KOPT-K1 (cell line): ENCODE data around the gene SEC14L2.

Experiments
- H3K27ac ChIP-seq: fragments of 200-600 bp; sonication (generic); 2 replicates; pipeline ENCODE4 v1.5.1; 2016; ENCODE audit warnings: antibody characterized with exemption, mild to moderate bottlenecking, low read depth, low read length; ENCODE audit not compliant: poor library complexity, severe bottlenecking
- H3K36me3 ChIP-seq: fragments of 200-600 bp; sonication (generic); 2 replicates; pipeline ENCODE4 v1.5.1; 2017; ENCODE audit warnings: antibody characterized with exemption, mild to moderate bottlenecking, low read length, moderate library complexity; ENCODE audit not compliant: insufficient read depth
- H3K9me3 ChIP-seq: fragments of 200-600 bp; sonication (generic); 2 replicates; pipeline ENCODE4 v1.5.1; 2017; ENCODE audit warnings: antibody characterized with exemption, low read length, mild to moderate bottlenecking; ENCODE audit not compliant: insufficient read depth, poor library complexity, severe bottlenecking

Gene SEC14L2

DNA sequence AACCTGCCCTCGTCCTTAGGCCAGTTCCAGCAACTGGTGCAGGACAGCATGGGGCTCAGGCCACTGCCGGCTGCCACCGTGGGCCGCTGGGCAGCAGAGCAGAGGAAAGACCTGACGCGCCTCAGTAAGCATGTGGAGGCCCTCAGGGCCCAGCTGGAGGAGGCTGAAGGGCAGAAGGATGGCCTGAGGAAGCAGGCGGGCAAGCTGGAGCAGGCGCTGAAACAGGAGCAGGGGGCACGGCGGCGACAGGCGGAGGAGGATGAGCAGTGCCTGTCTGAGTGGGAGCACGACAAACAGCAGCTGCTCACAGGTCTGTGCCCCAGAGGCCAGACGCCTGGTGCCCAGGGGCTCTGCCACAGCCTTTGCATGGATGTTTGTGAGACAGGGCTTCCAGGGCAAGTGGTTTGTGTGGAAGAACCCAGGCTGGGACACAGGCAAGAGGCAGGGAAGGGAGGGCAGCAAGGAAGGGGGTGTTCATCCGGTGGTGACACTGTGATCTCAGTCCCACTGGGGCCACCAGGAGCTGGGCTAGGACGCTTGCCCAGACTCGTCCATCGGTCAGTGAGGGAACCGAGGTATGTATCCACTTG is 26.1 kb upstream of the SEC14L2 start:
- Histone ChIP-seq H3K27ac (no peak overlapping the region), H3K9me3 (no peaks in the 10 kb centered on the region), H3K36me3 (no peaks in the 10 kb centered on the region)

DNA sequence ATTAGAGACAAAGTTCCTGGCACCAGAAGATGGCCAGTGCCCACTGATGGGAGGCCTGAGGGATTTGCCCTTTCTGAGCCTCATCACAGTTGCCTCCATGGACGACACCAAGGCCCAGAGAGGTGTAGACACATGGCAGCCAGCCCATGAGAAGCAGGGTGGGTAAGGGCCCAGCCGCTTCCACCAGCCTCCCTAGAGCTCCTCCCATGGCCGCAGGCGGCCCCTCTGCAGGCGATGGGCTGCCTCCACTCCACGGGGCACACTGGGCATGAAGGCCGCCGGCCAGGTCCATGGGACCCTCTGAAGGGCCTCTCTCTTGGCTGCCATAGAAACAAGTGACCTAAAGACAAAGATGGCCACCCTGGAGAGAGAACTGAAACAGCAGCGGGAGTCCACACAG is 25.5 kb upstream of the SEC14L2 start:
- H3K9me3 ChIP-seq = no peaks in the 10 kb centered on the region
- H3K36me3 ChIP-seq = no peaks in the 10 kb centered on the region
- H3K27ac ChIP-seq = no peak overlapping the region

DNA sequence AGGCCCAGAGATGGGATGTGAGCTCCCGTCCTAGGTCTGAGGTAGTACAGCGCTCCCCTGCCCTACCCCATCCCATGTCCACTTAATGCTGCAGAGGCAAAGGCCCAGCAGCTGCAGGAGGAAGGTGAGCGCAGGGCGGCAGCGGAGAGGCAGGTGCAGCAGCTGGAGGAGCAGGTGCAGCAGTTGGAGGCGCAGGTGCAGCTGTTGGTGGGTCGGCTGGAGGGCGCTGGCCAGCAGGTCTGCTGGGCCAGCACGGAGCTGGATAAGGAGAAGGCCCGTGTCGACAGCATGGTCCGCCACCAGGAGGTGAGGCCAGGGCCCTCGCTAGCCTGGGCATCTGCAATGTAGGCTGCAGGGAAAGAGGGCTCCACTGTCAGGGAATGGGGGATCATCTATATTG is 24.8 kb upstream of the SEC14L2 start:
- H3K36me3 ChIP-seq = no peaks in the 10 kb centered on the region

DNA sequence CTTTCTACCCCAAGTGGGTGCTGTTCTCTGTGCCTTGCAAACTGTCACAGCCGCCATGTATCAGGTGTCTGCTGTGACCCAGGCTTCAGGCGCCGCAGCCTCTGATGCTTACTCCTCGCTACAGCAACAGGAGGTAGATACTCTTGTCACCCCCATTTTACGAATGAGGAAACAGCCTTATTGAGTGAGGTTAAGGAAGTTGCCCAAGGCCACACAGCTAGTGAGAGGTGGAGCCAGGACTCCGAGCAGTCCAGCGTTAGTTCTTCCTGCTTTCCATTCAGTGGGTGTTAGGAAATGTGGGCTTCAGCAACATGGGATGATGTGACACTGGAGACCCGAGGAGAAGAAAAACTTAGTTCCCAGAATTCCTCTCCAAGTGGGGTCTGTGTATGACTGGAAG is 23.9 kb upstream of the SEC14L2 start:
- no peaks in the 10 kb centered on the region for H3K36me3 ChIP-seq
- no peaks in the 10 kb centered on the region for H3K9me3 ChIP-seq
- no peak overlapping the region for H3K27ac ChIP-seq

More for the DNA sequence above, 24.8 kb upstream of the SEC14L2 start:
- H3K27ac ChIP-seq = no peak overlapping the region
- H3K9me3 ChIP-seq = no peaks in the 10 kb centered on the region

DNA sequence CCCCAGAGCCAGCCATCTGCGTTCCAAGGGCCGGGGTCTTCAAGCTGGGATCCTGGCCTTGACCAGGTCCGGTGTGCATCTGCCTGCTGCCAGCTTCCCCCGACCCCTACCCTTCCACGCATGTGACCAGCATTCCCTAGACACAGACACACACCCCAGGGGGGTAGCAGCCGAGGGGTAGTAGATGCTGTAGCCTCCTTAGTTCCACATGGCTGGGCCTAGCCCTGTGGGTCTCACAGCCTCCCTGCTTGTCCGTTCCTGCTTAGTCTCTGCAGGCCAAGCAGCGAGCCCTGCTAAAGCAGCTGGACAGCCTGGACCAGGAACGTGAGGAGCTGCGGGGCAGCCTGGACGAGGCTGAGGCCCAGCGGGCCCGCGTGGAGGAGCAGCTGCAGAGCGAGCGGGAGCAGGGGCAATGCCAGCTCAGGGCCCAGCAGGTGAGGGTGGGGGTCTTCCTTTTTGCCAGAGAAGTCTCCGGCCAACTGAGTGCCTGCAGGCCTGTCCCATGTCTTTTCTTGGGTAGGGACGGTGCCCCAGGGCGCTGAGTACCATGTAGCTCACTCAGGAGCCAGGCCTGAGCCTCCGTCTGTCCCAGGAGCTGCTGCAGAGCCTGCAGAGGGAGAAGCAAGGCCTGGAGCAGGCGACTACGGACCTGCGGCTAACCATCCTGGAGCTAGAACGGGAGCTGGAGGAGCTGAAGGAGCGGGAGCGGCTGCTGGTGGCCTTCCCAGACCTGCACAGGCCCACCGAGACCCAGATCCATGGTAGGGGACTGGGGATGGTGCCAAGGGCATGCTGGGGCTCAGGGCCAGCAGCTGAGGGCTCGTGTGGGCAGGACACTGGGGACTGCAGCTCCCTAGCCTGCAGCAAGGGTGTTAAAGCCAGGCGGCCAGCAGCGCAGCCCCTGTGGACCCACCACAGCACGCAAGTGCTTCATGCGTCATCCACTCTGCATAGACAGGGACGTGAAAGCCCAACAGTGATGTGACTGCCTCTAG is 23.2 kb upstream of the SEC14L2 start:
- no peaks in the 10 kb centered on the region for H3K9me3 ChIP-seq
- H3K27ac ChIP-seq = no peak overlapping the region

GRCh38 chr22:30375312-30375849 is 21.4 kb upstream of the SEC14L2 start:
- Histone ChIP-seq H3K27ac (no peak overlapping the region), H3K36me3 (no peaks in the 10 kb centered on the region), H3K9me3 (no peaks in the 10 kb centered on the region)

More for the DNA sequence above, 23.2 kb upstream of the SEC14L2 start:
- H3K36me3 ChIP-seq = no peaks in the 10 kb centered on the region

- Histone ChIP-seq H3K27ac (no peak overlapping the region), H3K36me3 (no peaks in the 10 kb centered on the region)
These were observed 16.8 kb upstream of the SEC14L2 start for GRCh38 chr22:30380011-30380410.

GRCh38 chr22:30381264-30381663 is 15.6 kb upstream of the SEC14L2 start:
- Histone ChIP-seq H3K27ac (peak overlapping the region; percentile 46), H3K36me3 (no peaks in the 10 kb centered on the region), H3K9me3 (no peaks in the 10 kb centered on the region)

More at GRCh38 chr22:30380011-30380410, 16.8 kb upstream of the SEC14L2 start:
- no peaks in the 10 kb centered on the region for H3K9me3 ChIP-seq

DNA sequence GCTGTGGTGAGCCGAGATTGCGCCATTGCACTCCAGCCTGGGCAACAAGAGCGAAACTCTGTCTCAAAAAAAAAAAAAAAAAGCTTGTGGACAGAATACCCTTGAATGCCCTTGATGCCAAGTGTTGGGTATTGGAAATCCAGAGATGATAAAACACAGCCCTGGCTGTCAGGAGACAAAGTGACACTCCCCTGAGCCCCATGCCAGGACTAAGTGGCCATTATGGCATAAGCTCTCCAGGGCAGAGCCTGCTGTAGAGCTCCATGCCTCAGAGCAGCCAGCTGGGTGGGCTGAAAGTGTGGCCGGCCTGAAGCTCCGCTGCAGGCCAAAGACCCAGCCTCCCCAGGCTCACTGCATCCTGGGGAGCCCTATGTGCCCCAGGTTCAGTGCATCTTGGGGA is 14.5 kb upstream of the SEC14L2 start:
- Histone ChIP-seq H3K27ac (peak overlapping the region; percentile 46), H3K9me3 (no peaks in the 10 kb centered on the region), H3K36me3 (no peaks in the 10 kb centered on the region)

- H3K27ac ChIP-seq = no peak overlapping the region
- no peaks in the 10 kb centered on the region for H3K9me3 ChIP-seq
- H3K36me3 ChIP-seq = no peaks in the 10 kb centered on the region
These were observed 13.8 kb upstream of the SEC14L2 start for GRCh38 chr22:30383061-30383460.

DNA sequence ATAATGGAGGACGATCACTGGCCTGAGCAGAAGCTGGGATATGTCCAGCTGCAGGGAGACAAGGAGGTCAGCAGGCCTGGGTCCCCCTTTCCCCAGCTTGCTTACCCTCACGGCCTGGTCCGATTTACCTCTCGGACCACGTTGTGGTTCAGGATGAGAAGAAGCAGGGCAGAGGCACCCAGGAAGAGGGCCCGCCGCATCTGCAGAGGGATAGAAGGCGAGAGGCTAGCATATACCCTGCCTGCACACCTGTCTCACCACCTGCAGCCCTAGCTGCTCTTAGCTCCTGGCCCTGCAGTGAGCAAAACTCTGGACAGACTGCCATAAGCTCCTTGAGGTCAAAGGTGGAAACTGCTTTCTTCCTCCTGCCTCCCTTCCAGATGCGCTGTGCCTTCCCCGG is 10.9 kb upstream of the SEC14L2 start:
- Histone ChIP-seq H3K36me3 (no peaks in the 10 kb centered on the region), H3K27ac (no peak overlapping the region), H3K9me3 (peaks cover 4% of the 10 kb centered on the region)

DNA sequence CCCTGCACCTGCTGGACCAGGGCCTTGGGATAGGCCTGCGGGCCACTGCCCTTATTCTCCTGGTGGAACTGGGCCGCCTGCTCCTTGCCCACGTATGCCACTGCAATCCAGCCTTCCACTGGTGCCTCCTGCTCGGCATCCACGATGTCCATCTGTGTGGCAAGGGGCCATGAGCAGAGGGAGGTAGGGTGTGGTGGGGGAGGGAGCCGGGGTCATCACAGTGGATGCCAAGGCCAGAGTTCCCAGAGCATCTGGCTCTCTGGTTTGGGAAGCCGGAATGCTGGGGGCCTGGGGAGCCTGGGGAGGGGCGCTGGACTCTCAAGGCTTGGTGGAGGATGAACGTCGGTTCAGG is 10.2 kb upstream of the SEC14L2 start:
- no peak overlapping the region for H3K27ac ChIP-seq
- peaks cover 5% of the 10 kb centered on the region for H3K9me3 ChIP-seq
- H3K36me3 ChIP-seq = no peaks in the 10 kb centered on the region

DNA sequence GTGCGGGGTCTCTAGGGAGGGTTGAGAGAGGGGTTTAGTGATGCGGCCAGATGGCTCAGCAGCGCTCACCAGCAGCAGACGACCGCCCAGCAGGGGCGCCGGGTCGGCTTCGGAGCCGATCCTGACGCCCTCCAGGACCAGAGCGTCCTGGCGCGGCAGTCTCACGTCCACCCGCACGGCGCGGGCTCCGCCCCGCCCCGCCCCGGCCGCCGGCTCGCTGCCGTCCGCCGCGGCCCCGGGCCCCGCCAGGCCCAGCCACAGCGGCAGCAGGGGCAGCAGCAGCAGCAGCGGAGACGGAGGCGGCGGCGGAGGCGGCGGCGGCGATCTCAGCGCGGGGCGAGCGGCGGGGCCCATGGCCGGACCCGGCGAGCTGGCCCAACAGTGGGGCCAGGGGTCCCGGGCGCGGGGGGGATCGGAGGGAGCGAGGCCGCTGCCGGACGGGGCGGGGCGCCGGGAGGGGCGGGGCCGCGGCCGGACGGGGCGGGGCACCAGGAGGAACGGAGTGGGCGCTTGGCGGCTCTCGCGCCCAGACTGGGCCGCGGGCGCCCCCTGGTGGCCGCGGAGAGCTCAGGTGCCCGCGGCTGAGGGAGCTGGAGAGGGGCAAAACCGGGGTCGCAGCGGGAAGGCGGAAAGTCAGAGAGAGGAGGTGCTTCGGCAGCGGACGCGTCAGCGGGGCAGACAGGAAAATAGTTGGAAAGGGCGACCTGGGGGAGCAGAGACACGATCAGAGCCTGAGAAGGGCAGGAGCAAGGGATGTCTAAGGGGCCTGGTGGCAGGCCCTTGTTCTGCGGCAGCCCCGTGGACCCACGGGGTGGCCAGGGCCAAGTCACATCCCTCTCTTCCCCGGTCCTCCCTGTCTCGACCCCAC is 9.6 kb upstream of the SEC14L2 start, which contains the start of gene RNF215:
Gene RNF215 (minus strand): TSS at position 452 of the 868 bp plus-strand sequence. CDS start 98 bp downstream, at position 354.
- H3K36me3 ChIP-seq = no peaks in the 10 kb centered on the region
- peaks cover 5% of the 10 kb centered on the region for H3K9me3 ChIP-seq
- peak within 1 kb of the TSS; percentile 44 for H3K27ac ChIP-seq

DNA sequence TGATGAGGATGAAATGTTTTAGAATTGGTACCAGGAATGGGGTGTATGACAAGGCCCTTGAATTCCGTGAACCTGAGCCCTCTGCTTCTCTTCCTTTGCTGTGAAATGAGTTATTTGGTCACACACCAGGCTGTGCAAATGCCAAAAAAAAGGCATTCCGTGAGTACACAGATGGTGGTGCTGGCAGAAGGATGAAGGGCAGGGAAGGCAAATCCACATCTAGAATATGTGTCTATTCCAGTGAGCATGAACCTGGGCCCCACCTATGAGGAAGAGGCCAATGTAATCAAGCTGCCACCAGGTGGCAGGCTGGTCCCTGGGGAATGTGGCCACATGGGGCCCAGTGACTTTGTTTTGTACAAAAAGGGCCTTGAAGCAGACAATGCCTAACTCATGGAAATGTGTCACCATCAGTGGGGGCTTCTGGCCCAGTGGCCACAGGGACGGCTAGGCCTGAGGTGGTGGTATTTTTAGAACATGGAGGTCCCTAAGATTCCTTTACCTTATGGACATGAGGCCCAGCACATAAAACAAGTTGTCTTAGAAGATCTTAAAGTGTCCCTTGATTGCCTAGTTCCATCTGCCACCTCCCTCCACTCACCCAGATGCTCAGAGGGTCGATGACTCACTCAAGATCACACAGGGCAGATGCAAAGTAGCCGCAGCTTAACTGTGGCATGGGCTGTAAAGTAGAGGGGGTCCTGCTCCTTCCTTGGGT is 5.7 kb upstream of the SEC14L2 start:
- Histone ChIP-seq H3K27ac (peak overlapping the region; percentile 22), H3K36me3 (no peaks in the 10 kb centered on the region), H3K9me3 (peaks cover 5% of the 10 kb centered on the region)
